Brain microvascular endothelial cell (primary cell): ENCODE results near the gene PAX2.

Source experiments
- DNase-seq: peaks from one replicate; pipeline ENCODE4 v3.0.0-alpha.2; 2020
- H3K27ac ChIP-seq: fragments of 250-450 bp; sonication (Bioruptor Pico); 2 replicates; pipeline ENCODE4 v1.5.1; 2020; ENCODE audit warnings: mild to moderate bottlenecking, moderate library complexity
- H3K27me3 ChIP-seq: fragments of 250-450 bp; sonication (Bioruptor Pico); replicated peaks from 2 replicates; pipeline ENCODE4 v1.5.1; 2020; ENCODE audit warnings: mild to moderate bottlenecking
- H3K36me3 ChIP-seq: fragments of 250-450 bp; sonication (Bioruptor Pico); replicated peaks from 2 replicates; pipeline ENCODE4 v1.5.1; 2020; ENCODE audit warnings: mild to moderate bottlenecking
- H3K4me3 ChIP-seq: 2 replicates; pipeline ENCODE4 v1.5.1; 2011; ENCODE audit warnings: low read depth, mild to moderate bottlenecking, control low read depth, low read length, moderate library complexity
- CTCF ChIP-seq: IDR thresholded peaks from 2 replicates; pipeline ENCODE4 v1.5.1; 2011; ENCODE audit warnings: low read depth, mild to moderate bottlenecking, moderate library complexity, low read length, control low read depth, inconsistent platforms; ENCODE audit errors: missing control alignments
- in situ Hi-C: cut with HindIII; loops from 2 replicates; pipeline ENCODE4 v1.10.0; 2017; ENCODE audit warnings: low sequenced_read_pairs, low pct_ligation_motif_present

The PAX2 gene

DNA sequence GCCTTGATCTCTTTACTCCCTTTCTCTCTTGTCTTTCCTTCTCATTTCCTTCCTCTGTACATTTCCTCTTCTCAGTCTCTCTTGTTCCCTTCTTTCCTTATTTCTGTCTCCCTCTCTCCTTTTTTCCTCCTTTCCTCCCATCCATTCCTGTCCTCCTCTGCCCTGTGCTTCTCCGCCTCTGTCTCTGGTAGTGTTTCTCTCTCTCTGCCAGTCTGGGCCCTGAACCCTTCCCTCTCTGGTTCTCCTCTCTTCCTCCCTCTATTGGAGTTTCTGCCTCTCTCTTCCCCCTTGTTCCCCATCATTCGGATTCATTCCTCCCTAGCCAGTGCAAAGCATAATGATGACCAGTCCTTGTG is 13.2 kb upstream of the PAX2 start:
- no peak overlapping the region for H3K27ac ChIP-seq
- peaks cover 92% of the 10 kb centered on the region for H3K27me3 ChIP-seq
- TF ChIP-seq CTCF = no peak
- H3K36me3 ChIP-seq = no peaks in the 10 kb centered on the region
- no peak for DNase-seq
- in situ Hi-C loops = no loop called here
- H3K4me3 ChIP-seq = no peak overlapping the region

GRCh38 chr10:100733329-100733728 is 12.1 kb upstream of the PAX2 start:
- no peak for DNase-seq
- H3K36me3 ChIP-seq = no peaks in the 10 kb centered on the region
- TF ChIP-seq CTCF = no peak
- no peak overlapping the region for H3K27ac ChIP-seq
- H3K27me3 ChIP-seq = peaks cover 93% of the 10 kb centered on the region
- in situ Hi-C loops = no loop called here
- H3K4me3 ChIP-seq = no peak overlapping the region

DNA sequence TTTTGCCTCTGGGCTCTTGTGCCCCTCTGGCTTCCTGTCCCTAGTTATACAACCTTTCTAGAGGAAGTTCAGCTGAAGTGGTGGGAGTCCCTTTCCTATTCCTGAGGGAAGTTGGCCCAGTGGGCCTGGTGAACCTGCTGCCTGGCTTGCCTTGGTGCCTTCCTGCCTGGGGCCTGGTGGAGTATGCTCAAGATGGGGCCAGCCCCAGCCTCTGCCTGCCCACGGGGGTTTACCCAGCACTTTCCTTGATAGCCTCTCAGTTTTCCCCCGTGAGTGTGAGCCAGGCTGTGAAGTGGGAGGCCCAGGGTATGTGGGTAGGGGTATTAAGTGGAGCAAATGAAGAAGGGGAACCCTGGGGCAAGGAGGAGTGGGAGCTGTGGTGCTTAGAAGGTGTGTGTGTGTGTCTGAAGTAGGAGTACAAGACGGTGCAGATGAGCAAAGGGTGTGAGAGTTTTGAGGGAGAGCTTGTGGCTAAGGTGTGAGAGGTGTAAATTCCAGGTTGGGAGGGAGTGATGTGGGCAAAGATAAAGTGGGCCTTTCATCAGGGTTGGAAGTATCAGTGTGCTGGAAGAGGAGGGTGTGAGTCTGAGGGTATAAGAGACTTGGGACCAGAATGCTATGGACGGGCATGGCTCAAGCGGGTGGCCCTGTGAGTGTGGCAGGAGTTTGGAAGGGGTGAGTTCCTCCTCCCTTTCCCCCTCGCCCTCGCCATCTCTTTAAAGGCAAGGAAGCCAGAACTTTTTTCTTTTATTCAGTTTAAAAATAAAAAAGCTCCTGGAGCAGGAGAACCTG is 10.9 kb upstream of the PAX2 start:
- Histone ChIP-seq H3K4me3 (no peak overlapping the region), H3K27ac (no peak overlapping the region), H3K27me3 (peaks cover 95% of the 10 kb centered on the region), H3K36me3 (no peaks in the 10 kb centered on the region)
- no peak for DNase-seq
- in situ Hi-C loops = no loop called here
- no peak for TF ChIP-seq CTCF

- peaks cover 95% of the 10 kb centered on the region for H3K27me3 ChIP-seq
- no peak for TF ChIP-seq CTCF
- no peak overlapping the region for H3K27ac ChIP-seq
- no peaks in the 10 kb centered on the region for H3K36me3 ChIP-seq
- no peak for DNase-seq
- in situ Hi-C loops = no loop called here
- no peak overlapping the region for H3K4me3 ChIP-seq
These were observed 10.4 kb upstream of the PAX2 start for GRCh38 chr10:100735087-100735336.

DNA sequence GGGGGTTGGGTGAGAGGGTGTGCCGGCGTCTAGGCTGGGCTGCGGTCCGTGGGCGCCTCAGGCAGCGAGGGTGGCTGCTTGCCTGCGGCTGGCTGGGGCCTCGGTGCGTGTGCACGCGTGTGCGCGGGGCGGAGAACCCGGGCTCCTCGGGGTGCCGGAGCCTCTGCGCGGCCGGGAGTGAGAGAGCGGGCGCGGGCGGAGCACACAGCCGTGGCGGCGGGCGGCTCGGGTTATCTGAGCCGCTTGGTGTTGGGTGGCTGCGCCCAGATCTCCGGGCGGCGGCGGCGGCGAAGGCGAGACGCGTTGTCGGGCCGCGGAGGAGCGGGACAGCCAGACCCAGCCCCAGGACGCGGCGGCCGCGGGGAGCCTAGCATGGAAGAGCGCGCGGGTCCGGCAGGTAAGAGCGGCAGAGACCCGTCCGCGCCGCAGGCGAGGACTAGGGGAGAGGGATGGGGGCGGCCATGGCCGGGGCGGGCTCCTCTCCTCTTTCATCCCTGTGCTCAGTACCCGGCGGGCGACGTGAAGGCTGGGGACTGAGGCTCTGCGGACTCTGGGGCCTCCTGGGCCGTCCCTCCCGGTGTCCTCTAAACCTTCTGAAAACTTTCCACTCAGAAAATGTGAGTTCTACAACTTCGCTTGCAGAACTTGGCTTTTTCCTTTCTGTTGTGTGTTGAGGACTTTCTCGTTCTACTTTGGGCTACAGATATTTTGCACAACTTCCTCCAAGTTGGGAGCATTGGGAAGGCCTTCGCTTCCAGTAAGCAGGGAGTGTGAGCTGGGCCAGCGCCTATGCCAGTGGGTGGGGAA is 9.8 kb upstream of the PAX2 start:
- Histone ChIP-seq H3K27me3 (peaks cover 95% of the 10 kb centered on the region), H3K4me3 (no peak overlapping the region), H3K36me3 (no peaks in the 10 kb centered on the region), H3K27ac (no peak overlapping the region)
- in situ Hi-C loops = no loop called here
- DNase-seq = no peak
- no peak for TF ChIP-seq CTCF
